Measurements from ENCODE around the gene LYPLAL1.
A peak's percentile ranks its signal among the peaks of the same experiment; 100 is the strongest.
"Not testable (repeated sequence)": the region's sequence is repeated elsewhere in the genome, so short reads cannot be mapped to it uniquely, and the experiment has no call there.

The LYPLAL1 gene

GRCh38 chr1:219163401-219163954 is 10.2 kb upstream of the LYPLAL1 start:
- peak; percentile 23 for DNase-seq (ENCODE audit: low read depth)

GRCh38 chr1:219171192-219171935 is 2.3 kb upstream of the LYPLAL1 start:
- peak; percentile 64 for DNase-seq (ENCODE audit: low read depth)

- DNase-seq (ENCODE audit: low read depth), result no peak
Observed at GRCh38 chr1:219172821-219173220, 857 bp upstream of the LYPLAL1 start.

GRCh38 chr1:219173434-219173757 is 282 bp upstream of the LYPLAL1 start:
- no peak for DNase-seq (ENCODE audit: low read depth)

GRCh38 chr1:219174460-219175211 is 958 bp downstream of the LYPLAL1 start:
- DNase-seq (ENCODE audit: low read depth), result peak; percentile 93

GRCh38 chr1:219175212-219175564 is 1.5 kb downstream of the LYPLAL1 start:
- peak; percentile 37 for DNase-seq (ENCODE audit: low read depth)

- no peak for DNase-seq (ENCODE audit: low read depth)
Observed at GRCh38 chr1:219176168-219176567, 2.5 kb downstream of the LYPLAL1 start.

- no peak for DNase-seq (ENCODE audit: low read depth)
Observed at GRCh38 chr1:219177363-219177762, 3.7 kb downstream of the LYPLAL1 start.

GRCh38 chr1:219177940-219178339 is 4.3 kb downstream of the LYPLAL1 start:
- no peak for DNase-seq (ENCODE audit: low read depth)

GRCh38 chr1:219179293-219179692 is 5.6 kb downstream of the LYPLAL1 start:
- DNase-seq (ENCODE audit: low read depth), result peak; percentile 47

- no peak for DNase-seq (ENCODE audit: low read depth)
Observed at GRCh38 chr1:219184337-219184736, 10.7 kb downstream of the LYPLAL1 start.

GRCh38 chr1:219185486-219186117 is 11.9 kb downstream of the LYPLAL1 start:
- peak; percentile 17 for DNase-seq (ENCODE audit: low read depth)

- no peak for DNase-seq (ENCODE audit: low read depth)
Observed at GRCh38 chr1:219188331-219188803, 14.7 kb downstream of the LYPLAL1 start.

- DNase-seq (ENCODE audit: low read depth), result peak; percentile 55
Observed at GRCh38 chr1:219189021-219189824, 15.5 kb downstream of the LYPLAL1 start.

- no peak for DNase-seq (ENCODE audit: low read depth)
Observed at GRCh38 chr1:219189952-219190351, 16.3 kb downstream of the LYPLAL1 start.

GRCh38 chr1:219190605-219191004 is 16.9 kb downstream of the LYPLAL1 start:
- DNase-seq (ENCODE audit: low read depth), result no peak

GRCh38 chr1:219195833-219196232 is 22.2 kb downstream of the LYPLAL1 start:
- DNase-seq (ENCODE audit: low read depth), result not testable (repeated sequence)

- no peak for DNase-seq (ENCODE audit: low read depth)
Observed at GRCh38 chr1:219201656-219202055, 28.0 kb downstream of the LYPLAL1 start.

- DNase-seq (ENCODE audit: low read depth), result no peak
Observed at GRCh38 chr1:219202567-219202966, 28.9 kb downstream of the LYPLAL1 start.

GRCh38 chr1:219206350-219206749 is 32.7 kb downstream of the LYPLAL1 start:
- no peak for DNase-seq (ENCODE audit: low read depth)

GRCh38 chr1:219209578-219209977 is 35.9 kb downstream of the LYPLAL1 start:
- DNase-seq (ENCODE audit: low read depth), result no peak

- no peak for DNase-seq (ENCODE audit: low read depth)
Observed at GRCh38 chr1:219210067-219210466, 36.4 kb downstream of the LYPLAL1 start.
